K562 (cell line): ENCODE measurements around the gene MARCHF3. TPM values are rescaled to one million over a fixed set of nuclear protein-coding genes. Genes with fewer than 3 reads are reported as not detected.
A peak's percentile ranks its signal among the peaks of the same experiment; 100 is the strongest.

Experiments used
- CBFA2T2 ChIP-seq: fragments of 450-650 bp; conservative IDR thresholded peaks from 2 replicates; pipeline ENCODE4 v1.6.1; 2017; ENCODE audit warnings: mild to moderate bottlenecking
- CBX2 ChIP-seq: fragments of 200-600 bp; sonication (generic); IDR thresholded peaks from one replicate; pipeline ENCODE4 v1.6.1; 2012; ENCODE audit warnings: mild to moderate bottlenecking, low read length, inconsistent platforms; ENCODE audit not compliant: insufficient read depth, poor library complexity, severe bottlenecking
- DPF2 ChIP-seq: fragments of 450-650 bp; IDR thresholded peaks from 2 replicates; pipeline ENCODE4 v1.6.1; 2016
- ELF2 ChIP-seq: fragments of 250-450 bp; sonication (Bioruptor Pico); IDR thresholded peaks from 2 replicates; pipeline ENCODE4 v1.5.0; 2021; ENCODE audit warnings: mild to moderate bottlenecking
- GTF2B ChIP-seq: IDR thresholded peaks from 2 replicates; pipeline ENCODE4 v1.6.1; 2011; ENCODE audit not compliant: insufficient read length; ENCODE audit errors: extremely low read depth
- HNRNPLL ChIP-seq: fragments of 200-400 bp; formaldehyde crosslinking; IDR thresholded peaks from 2 replicates; pipeline ENCODE4 v1.6.1; 2017; ENCODE audit warnings: low read length, low read depth, mild to moderate bottlenecking; ENCODE audit not compliant: poor library complexity, severe bottlenecking
- MAFK ChIP-seq: IDR thresholded peaks from 2 replicates; pipeline ENCODE4 v1.6.1; 2011; ENCODE audit warnings: low read length, improper control_type of control experiment
- MIER1 ChIP-seq: fragments of 450-650 bp; IDR thresholded peaks from 2 replicates; pipeline ENCODE4 v1.6.1; 2016; ENCODE audit warnings: antibody characterized with exemption, mild to moderate bottlenecking, low read depth
- PBX2 ChIP-seq, 2 experiments: IDR thresholded peaks in 1 of 2; conservative IDR thresholded peaks in 1 of 2; 2 replicates each; pipeline ENCODE4 v1.6.1; 2016; ENCODE audit warnings: low read depth in 2 of 2, mild to moderate bottlenecking in 1 of 2, missing compliant biosample characterization in 1 of 2, missing genetic modification characterization in 1 of 2, moderate library complexity in 1 of 2
- REST ChIP-seq, 2 experiments: fragments of 450-650 bp; formaldehyde crosslinking in 1 of 2; IDR thresholded peaks; 2 replicates each; pipeline versions ENCODE4 v1.4.0 to v1.6.1; 2014 to 2020; ENCODE audit warnings: mild to moderate bottlenecking in 2 of 2, borderline replicate concordance in 1 of 2, low read depth in 1 of 2
- SMAD2 ChIP-seq: fragments of 150-350 bp; IDR thresholded peaks from 2 replicates; pipeline ENCODE4 v1.6.1; 2014; ENCODE audit warnings: low read depth, mild to moderate bottlenecking, low read length
- SMARCA4 ChIP-seq: fragments of 450-650 bp; IDR thresholded peaks from 2 replicates; pipeline ENCODE4 v1.6.1; 2016
- SP1 ChIP-seq: sonication (generic); formaldehyde crosslinking; IDR thresholded peaks from 2 replicates; pipeline ENCODE4 v1.8.1; 2022; ENCODE audit warnings: mild to moderate bottlenecking, missing genetic modification reagents
- TAL1 ChIP-seq: fragments of 450-650 bp; IDR thresholded peaks from 2 replicates; pipeline ENCODE4 v1.6.1; 2016; ENCODE audit warnings: mild to moderate bottlenecking
- ZBTB7A ChIP-seq: IDR thresholded peaks from 2 replicates; pipeline ENCODE4 v1.6.1; 2011; ENCODE audit warnings: low read depth, mild to moderate bottlenecking, low read length, moderate library complexity, borderline replicate concordance; ENCODE audit not compliant: control insufficient read depth
- ZNF780A ChIP-seq: fragments of 250-450 bp; sonication (Bioruptor Pico); IDR thresholded peaks from 2 replicates; pipeline ENCODE4 v1.5.0; 2021; ENCODE audit warnings: mild to moderate bottlenecking
- polyA plus RNA-seq, 8 experiments: library from polyadenylated mRNA; depleted of rRNA in 4 of 8; stranded (reverse) in 5 of 8; unstranded in 3 of 8; fragments of >200 nt; fragmentation: Nextera tagmentation in 2 of 8; fragmentation: Illumina TruSeq in 1 of 8; extraction: Ambion mirVana in 2 of 8; extraction: Trizol in 1 of 8; gene quantifications; 2 replicates each; pipeline versions ENCODE4 v1.2.1 to v1.2.3, GENCODE V29; 2011 to 2014; ENCODE audit warnings: inconsistent platforms in 1 of 8, missing spikeins in 1 of 8
- total RNA-seq, 7 experiments: library from RNA; depleted of rRNA in 6 of 7; stranded (reverse); fragments of >200 nt in 6 of 7; fragmentation: Illumina TruSeq in 2 of 7; extraction: Trizol in 2 of 7; gene quantifications; 2 replicates each; pipeline versions ENCODE4 v1.2.1 to v1.2.3, GENCODE V29; 2011 to 2021; ENCODE audit warnings: low replicate concordance in 1 of 7

The MARCHF3 gene
- total and polyA plus RNA-seq, 9 of the 15 experiments (the other 6 are each of a cell fraction or from before 2014, with no cell fraction given), result 5.6 to 37.4 (median 16.5) TPM

GRCh38 chr5:126976520-126977172, 53.7 kb downstream of the MARCHF3 start (continued):
- TF ChIP-seq REST (IDR thresholded peaks at IDR 0.05; ENCODE audit: borderline replicate concordance) (0 out of 2 replicates have a peak, but pooled peaks have one; percentile 7), REST (CRISPR knock-in tag; IDR thresholded peaks at IDR 0.05; ENCODE audit: low read depth) (peak; percentile 39; the same call in 1 of the 2 replicates), CBX2 (no peak), PBX2 (CRISPR knock-in tag; IDR thresholded peaks at IDR 0.05; ENCODE audit: low read depth) (no peak), PBX2 (tag; conservative IDR thresholded peaks at IDR 0.05; ENCODE audit: low read depth) (no peak), SP1 (CRISPR knock-in tag) (no peak), GTF2B (no peak), SMARCA4 (peak; percentile 94), HNRNPLL (no peak), ZBTB7A (peak; percentile 29; the same call in 1 of the 2 replicates), CBFA2T2 (peak; percentile 96), ZNF780A (CRISPR knock-in tag) (no peak), MAFK (no peak), SMAD2 (no peak), MIER1 (0 out of 2 replicates have a peak, but pooled peaks have one; percentile 44), ELF2 (CRISPR knock-in tag) (peak; percentile 61; the same call in 1 of the 2 replicates), TAL1 (peak; percentile 96), DPF2 (peak; percentile 95)
